H1 (cell line): Measurements from ENCODE around the gene SHC1. TPM values are rescaled to one million over a fixed set of nuclear protein-coding genes. Genes with fewer than 3 reads are reported as not detected.

Source experiments
- CTCF ChIA-PET: fragments of 300-600 bp; sonication (Branson Sonifier 250); formaldehyde crosslinking; loops from one replicate; lab custom pipeline; 2021; ENCODE audit not compliant: partially characterized antibody; lab: Charles Lee
- POLR2A ChIA-PET: fragments of 300-600 bp; sonication (Branson Sonifier 250); formaldehyde crosslinking; loops from one replicate; lab custom pipeline; 2021; ENCODE audit warnings: inconsistent platforms; ENCODE audit not compliant: partially characterized antibody; lab: Charles Lee
- DNase-seq, 2 experiments: peaks; one replicate each; pipeline versions ENCODE4 v3.0.0 to v3.0.0-alpha.2; 2010 to 2022; ENCODE audit warnings: low spot score in 2 of 2, low read depth in 1 of 2, mixed read lengths in 1 of 2
- FAIRE-seq: peaks from 2 replicates; lab custom pipeline; 2011; peaks lifted over from hg19 to GRCh38; lab: Jason Lieb, UNC
- H2AFZ ChIP-seq: 2 replicates; pipeline ENCODE4 v1.8.1; 2012; ENCODE audit warnings: low read length, inconsistent platforms
- H2AK5ac ChIP-seq: 2 replicates; pipeline ENCODE4 v1.6.1; 2013; ENCODE audit warnings: low read depth, low read length
- H2BK120ac ChIP-seq: replicated peaks from 2 replicates; pipeline ENCODE3; 2013; ENCODE audit warnings: low read depth, low read length, inconsistent platforms
- H2BK12ac ChIP-seq: 2 replicates; pipeline ENCODE4 v1.6.1; 2013; ENCODE audit warnings: low read depth, low read length
- H2BK15ac ChIP-seq: 2 replicates; pipeline ENCODE4 v1.6.1; 2013; ENCODE audit warnings: low read length
- H2BK20ac ChIP-seq: 2 replicates; pipeline ENCODE4 v1.6.1; 2013; ENCODE audit warnings: low read length
- H2BK5ac ChIP-seq: 2 replicates; pipeline ENCODE4 v1.6.1; 2013; ENCODE audit warnings: low read depth, low read length
- H3K14ac ChIP-seq: 2 replicates; pipeline ENCODE4 v1.6.1; 2013; ENCODE audit warnings: inconsistent platforms; ENCODE audit not compliant: insufficient read length
- H3K18ac ChIP-seq: 2 replicates; pipeline ENCODE4 v1.6.1; 2013; ENCODE audit warnings: low read length; ENCODE audit errors: extremely low read depth
- H3K23ac ChIP-seq: 2 replicates; pipeline ENCODE4 v1.6.1; 2013; ENCODE audit warnings: inconsistent platforms; ENCODE audit not compliant: insufficient read length
- H3K23me2 ChIP-seq: 2 replicates; pipeline ENCODE4 v1.6.1; 2013; ENCODE audit warnings: low read depth, low read length
- H3K27ac ChIP-seq: 2 replicates; pipeline ENCODE4 v1.6.1; 2011; ENCODE audit warnings: low read depth, low read length, inconsistent platforms
- H3K27me3 ChIP-seq, 4 experiments: replicated peaks in 1 of 4; 1 replicate in 1 of 4; 2 replicates in 3 of 4; pipeline versions ENCODE4 v1.6.1 to v1.8.1; 2011 to 2013; ENCODE audit warnings: low read length in 3 of 4, mild to moderate bottlenecking in 3 of 4, inconsistent platforms in 2 of 4, mixed read lengths in 2 of 4, moderate library complexity in 1 of 4; ENCODE audit not compliant: control insufficient read depth in 3 of 4, insufficient read depth in 3 of 4; ENCODE audit errors: extremely low read depth in 1 of 4
- H3K36me3 ChIP-seq, 4 experiments: 2 replicates each; pipeline versions ENCODE4 v1.6.1 to v1.8.1; 2011 to 2013; ENCODE audit warnings: mild to moderate bottlenecking in 4 of 4, low read length in 3 of 4, moderate library complexity in 2 of 4, control low read depth in 1 of 4, inconsistent platforms in 1 of 4; ENCODE audit not compliant: insufficient read depth in 4 of 4, control insufficient read depth in 2 of 4
- H3K4ac ChIP-seq: replicated peaks from 2 replicates; pipeline ENCODE3; 2013; ENCODE audit warnings: low read length, low read depth, mixed read lengths, inconsistent platforms; ENCODE audit not compliant: insufficient read length
- H3K4me1 ChIP-seq, 4 experiments: replicated peaks in 1 of 4; 1 replicate in 1 of 4; 2 replicates in 3 of 4; pipeline versions ENCODE4 v1.6.1 to v1.8.1; 2011 to 2013; ENCODE audit warnings: low read length in 3 of 4, inconsistent platforms in 2 of 4, mixed read lengths in 1 of 4; ENCODE audit not compliant: insufficient read depth in 4 of 4, control insufficient read depth in 3 of 4
- H3K4me2 ChIP-seq, 2 experiments: 2 replicates each; pipeline versions ENCODE4 v1.6.1 to v1.8.1; 2011 to 2013; ENCODE audit warnings: low read depth in 2 of 2, low read length in 2 of 2, control low read depth in 1 of 2, inconsistent platforms in 1 of 2, mild to moderate bottlenecking in 1 of 2; ENCODE audit not compliant: insufficient read depth in 1 of 2
- H3K4me3 ChIP-seq, 4 experiments: fragments of 200-600, 300-600 bp in 1 of 4; sonication (generic), shearing (Covaris generic), sonication (Bioruptor Twin) in 1 of 4; 2 replicates each; pipeline versions ENCODE4 v1.5.1 to v1.8.1; 2011 to 2016; ENCODE audit warnings: low read length in 4 of 4, low read depth in 3 of 4, control low read depth in 2 of 4, inconsistent platforms in 2 of 4, mild to moderate bottlenecking in 2 of 4, mixed read lengths in 1 of 4, moderate library complexity in 1 of 4; ENCODE audit not compliant: insufficient read depth in 2 of 4; ENCODE audit errors: extremely low read depth in 1 of 4
- H3K56ac ChIP-seq: replicated peaks from 2 replicates; pipeline ENCODE3; 2013; ENCODE audit warnings: low read depth, mild to moderate bottlenecking, mixed read lengths, low read length, inconsistent platforms; ENCODE audit not compliant: insufficient read length
- H3K79me1 ChIP-seq: 2 replicates; pipeline ENCODE4 v1.6.1; 2013; ENCODE audit warnings: low read depth, low read length, control low read depth
- H3K79me2 ChIP-seq, 2 experiments: 2 replicates each; pipeline versions ENCODE4 v1.6.1 to v1.8.1; 2012 to 2013; ENCODE audit warnings: low read length in 2 of 2, mild to moderate bottlenecking in 2 of 2, inconsistent platforms in 1 of 2; ENCODE audit not compliant: insufficient read depth in 2 of 2, control insufficient read depth in 1 of 2
- H3K9ac ChIP-seq, 4 experiments: replicated peaks in 1 of 4; 1 replicate in 1 of 4; 2 replicates in 3 of 4; pipeline versions ENCODE4 v1.6.1 to v1.8.1; 2011 to 2013; ENCODE audit warnings: low read depth in 3 of 4, low read length in 3 of 4, control low read depth in 2 of 4, mild to moderate bottlenecking in 2 of 4, moderate library complexity in 2 of 4, inconsistent platforms in 1 of 4; ENCODE audit errors: extremely low read depth in 1 of 4
- H3K9me3 ChIP-seq, 2 experiments: 2 replicates each; pipeline versions ENCODE4 v1.6.1 to v1.8.1; 2012 to 2013; ENCODE audit warnings: mild to moderate bottlenecking in 2 of 2, moderate library complexity in 2 of 2, control low read depth in 1 of 2, inconsistent platforms in 1 of 2, low read depth in 1 of 2, low read length in 1 of 2, mixed read lengths in 1 of 2; ENCODE audit not compliant: insufficient read depth in 2 of 2
- H4K20me1 ChIP-seq, 2 experiments: replicated peaks in 1 of 2; 2 replicates each; pipeline versions ENCODE3 to v1.8.1; 2011 to 2013; ENCODE audit warnings: inconsistent platforms in 2 of 2, low read length in 2 of 2, mild to moderate bottlenecking in 1 of 2; ENCODE audit not compliant: insufficient read depth in 2 of 2, control insufficient read depth in 1 of 2
- H4K5ac ChIP-seq: 2 replicates; pipeline ENCODE4 v1.6.1; 2013; ENCODE audit warnings: low read length, low read depth, mixed read lengths, inconsistent platforms; ENCODE audit not compliant: insufficient read length
- H4K8ac ChIP-seq: 2 replicates; pipeline ENCODE4 v1.8.0; 2013; ENCODE audit warnings: mild to moderate bottlenecking, moderate library complexity, low read length, inconsistent platforms; ENCODE audit not compliant: insufficient read depth; ENCODE audit errors: extremely low read depth
- H4K91ac ChIP-seq: replicated peaks from 2 replicates; pipeline ENCODE3; 2013; ENCODE audit warnings: low read length, mixed read lengths, inconsistent platforms; ENCODE audit not compliant: insufficient read length
- BACH1 ChIP-seq: IDR thresholded peaks from 2 replicates; pipeline ENCODE4 v1.6.1; 2012; ENCODE audit warnings: low read length, improper control_type of control experiment
- E2F6 ChIP-seq: IDR thresholded peaks from 2 replicates; pipeline ENCODE4 v1.6.1; 2012; ENCODE audit warnings: inconsistent platforms
- JUN ChIP-seq: IDR thresholded peaks from 2 replicates; pipeline ENCODE4 v1.6.1; 2011; ENCODE audit warnings: low read depth, mild to moderate bottlenecking, improper control_type of control experiment, low read length
- JUND ChIP-seq: IDR thresholded peaks from 2 replicates; pipeline ENCODE4 v1.6.1; 2011; ENCODE audit warnings: mild to moderate bottlenecking, improper control_type of control experiment, low read length
- KDM1A ChIP-seq: fragments of 200-600, 300-600 bp; sonication (generic); IDR thresholded peaks from 2 replicates; pipeline ENCODE4 v1.7.1; 2016; ENCODE audit warnings: mild to moderate bottlenecking, low read length, borderline replicate concordance
- POLR2A ChIP-seq, 2 experiments: IDR thresholded peaks; 1 replicate in 1 of 2; 2 replicates in 1 of 2; pipeline ENCODE4 v1.6.1; 2011; ENCODE audit warnings: low read depth in 2 of 2, low read length in 2 of 2, mild to moderate bottlenecking in 2 of 2; ENCODE audit errors: control extremely low read depth in 1 of 2
- POLR2AphosphoS5 ChIP-seq: IDR thresholded peaks from 2 replicates; pipeline ENCODE4 v1.6.1; 2011; ENCODE audit warnings: low read depth, low read length
- SIX5 ChIP-seq: IDR thresholded peaks from 2 replicates; pipeline ENCODE4 v1.6.1; 2011; ENCODE audit warnings: mild to moderate bottlenecking, low read depth, low read length
- TBP ChIP-seq: IDR thresholded peaks from 2 replicates; pipeline ENCODE4 v1.6.1; 2011; ENCODE audit warnings: low read depth, low read length, improper control_type of control experiment
- USF2 ChIP-seq: IDR thresholded peaks from 2 replicates; pipeline ENCODE4 v1.6.1; 2011; ENCODE audit warnings: low read length, improper control_type of control experiment
- WGBS, 2 experiments: shearing (Covaris generic) in 1 of 2; methylation state at CpG; one replicate each; pipeline versions ENCODE4 v1.1.6 to v1.1.7; 2013 to 2015; ENCODE audit warnings: low lambda C conversion rate in 2 of 2, mixed read lengths in 2 of 2, inconsistent platforms in 1 of 2, low coverage in 1 of 2, missing lambda C conversion rate in 1 of 2; ENCODE audit not compliant: insufficient replicate concordance in 2 of 2, insufficient coverage in 1 of 2, insufficient read length in 1 of 2; ENCODE audit errors: extremely low coverage in 1 of 2, missing lambda C conversion rate in 1 of 2; 5-methylcytosine and 5-hydroxymethylcytosine counted together
- polyA plus RNA-seq, 7 experiments: library from polyadenylated mRNA; depleted of rRNA in 3 of 7; stranded (reverse) in 5 of 7; unstranded in 2 of 7; fragments of >200 nt in 5 of 7; fragments of 200-250 nt in 2 of 7; gene quantifications; 1 replicate in 5 of 7; 2 replicates in 1 of 7; 4 replicates in 1 of 7; pipeline versions ENCODE4 v1.2.1 to v1.2.3, GENCODE V29; 2011 to 2013; ENCODE audit warnings: missing spikeins in 2 of 7, mixed read lengths in 2 of 7
- total RNA-seq: library from RNA; stranded (reverse); fragmentation: NEBNext Ultra II Directional; extraction: Animal tissue kit (Norgen Biotek cat#: 25700); gene quantifications from 2 replicates; pipeline ENCODE4 v1.2.1, GENCODE V29; 2021

SHC1 gene
- total and polyA plus RNA-seq, 2 of the 8 experiments (the other 6 are each of a cell fraction or from before 2014, with no cell fraction given) = 177 to 212 TPM

GRCh38 chr1:154993572-154994268 is 23.2 kb upstream of the SHC1 start, which contains the start of gene LENEP:
Gene LENEP (plus strand): TSS chr1:154993586. CDS start chr1:154993608, 22 bp downstream.
- no peaks in the 10 kb centered on the region; the same call in 1 of the 2 replicates for H3K23me2 ChIP-seq
- H2AK5ac ChIP-seq = no peak within 1 kb of the TSS; the same call in 1 of the 2 replicates
- peak within 1 kb of the TSS in 2 of 4 experiments; percentile 12 to 50; a peak in 2 of 7 replicates for H3K9ac ChIP-seq
- H3K9me3 ChIP-seq = no peaks in the 10 kb centered on the region
- no peak for FAIRE-seq
- no peak within 1 kb of the TSS for H4K91ac ChIP-seq
- H3K79me1 ChIP-seq = 0 out of 2 replicates have a peak, but pooled peaks cover 4% of the 10 kb centered on the region
- H3K4ac ChIP-seq = no peak within 1 kb of the TSS
- H3K4me3 ChIP-seq = no peak within 1 kb of the TSS
- peaks cover 5 to 25% (median 19%) of the 10 kb centered on the region in 4 experiments for H3K36me3 ChIP-seq
- no peak within 1 kb of the TSS for H2BK120ac ChIP-seq
- no peak within 1 kb of the TSS for H4K5ac ChIP-seq
- no peak within 1 kb of the TSS for H3K14ac ChIP-seq
- no peak for DNase-seq
- CTCF ChIA-PET = interaction anchor here (0.8 to 14.0 kb wide), 17 partner anchors 10 to 179 kb away, joined by 3 to 334 read pairs (median 7); partner anchors contain the start of genes ADAM15, CKS1B, EFNA4 and FLAD1
- H2BK5ac ChIP-seq = no peak within 1 kb of the TSS; the same call in 1 of the 2 replicates
- WGBS, 2 experiments = 87% methylated on average over 8 of the region's 8 CpGs; no CpG with 5 or more reads in 1 of the 2 experiments
- POLR2A ChIA-PET = interaction anchor here (0.8 to 42.8 kb wide), 15 partner anchors 10 to 68 kb away, joined by 3 to 702 read pairs (median 6); partner anchors contain the start of genes ADAM15, CKS1B, EFNA4 and FLAD1
- H3K27ac ChIP-seq = peak within 1 kb of the TSS; percentile 58; the same call in 1 of the 2 replicates
- H3K56ac ChIP-seq = no peak within 1 kb of the TSS
- H3K27me3 ChIP-seq = no peaks in the 10 kb centered on the region
- H2AFZ ChIP-seq = no peak within 1 kb of the TSS
- 0 out of 2 replicates have a peak within 1 kb of the TSS, but pooled peaks have one; percentile 17 for H2BK12ac ChIP-seq
- H3K4me1 ChIP-seq = peaks cover 0 to 7% (median 4%) of the 10 kb centered on the region in 4 experiments; a peak in 3 of 7 replicates
- H2BK20ac ChIP-seq = no peak within 1 kb of the TSS
- peaks cover 3 to 10% of the 10 kb centered on the region in 2 experiments for H4K20me1 ChIP-seq
- no peak within 1 kb of the TSS for H3K18ac ChIP-seq
- H2BK15ac ChIP-seq = no peak within 1 kb of the TSS
- peaks cover 0 to 9% of the 10 kb centered on the region in 2 experiments; a peak in 1 of 4 replicates for H3K79me2 ChIP-seq
- no peak within 1 kb of the TSS for H3K23ac ChIP-seq
- H4K8ac ChIP-seq = no peak within 1 kb of the TSS; the same call in 1 of the 2 replicates
- no peak within 1 kb of the TSS for H3K4me2 ChIP-seq
- TF ChIP-seq E2F6 (no peak), POLR2A (IDR thresholded peaks at IDR 0.05; ENCODE audit: control extremely low read depth in 1 of 2, low read depth in 2 of 2, low read length in 2 of 2) (peak in 1 of 2 experiments; percentile 23; a peak in 1 of 3 replicates), SIX5 (no peak), BACH1 (no peak), TBP (no peak), JUND (no peak), KDM1A (no peak), USF2 (no peak), JUN (no peak), POLR2AphosphoS5 (peak; percentile 59; the same call in 1 of the 2 replicates)
